CD4-positive, CD25-positive, alpha-beta regulatory T cell (primary cell): ENCODE results near the gene TRIM74. TPM values are rescaled to one million over a fixed set of nuclear protein-coding genes. Genes with fewer than 3 reads are reported as not detected.
"Not testable (repeated sequence)": the region's sequence is repeated elsewhere in the genome, so short reads cannot be mapped to it uniquely, and the experiment has no call there.

Source experiments
- ATAC-seq, 2 donors: fragments of 150-1000 bp; cut with Tn5 transposase; one replicate each; pipeline ENCODE4 v1.10.0; 2021; ENCODE audit warnings: low read depth in 2 of 2, moderate number of reproducible peaks in 2 of 2, moderate library complexity in 1 of 2
- DNase-seq, 3 donors: peaks; one replicate each; pipeline versions ENCODE4 v3.0.0 to v3.0.0-alpha.2; 2012 to 2022; ENCODE audit warnings: mixed read lengths in 1 of 3
- H3K27ac ChIP-seq: one replicate; pipeline ENCODE4 v1.7.0; 2013; ENCODE audit warnings: mild to moderate bottlenecking, low read length; ENCODE audit not compliant: insufficient read depth, poor library complexity, severe bottlenecking
- H3K27me3 ChIP-seq: one replicate; pipeline ENCODE4 v1.7.0; 2013; ENCODE audit warnings: low read length; ENCODE audit not compliant: control insufficient read depth, insufficient read depth
- H3K36me3 ChIP-seq: one replicate; pipeline ENCODE4 v1.7.0; 2013; ENCODE audit warnings: mild to moderate bottlenecking, low read length, moderate library complexity; ENCODE audit not compliant: control insufficient read depth, insufficient read depth
- H3K4me1 ChIP-seq: 2 replicates; pipeline ENCODE4 v1.7.0; 2013; ENCODE audit warnings: mild to moderate bottlenecking, low read length; ENCODE audit not compliant: insufficient read depth, control insufficient read depth, poor library complexity, severe bottlenecking
- H3K4me3 ChIP-seq: one replicate; pipeline ENCODE4 v1.7.0; 2013; ENCODE audit warnings: low read depth, mild to moderate bottlenecking, low read length, moderate library complexity
- H3K9me3 ChIP-seq, 2 experiments: 1 replicate in 1 of 2; 2 replicates in 1 of 2; pipeline ENCODE4 v1.7.0; 2013; ENCODE audit warnings: low read length in 2 of 2, mild to moderate bottlenecking in 1 of 2, moderate library complexity in 1 of 2; ENCODE audit not compliant: control insufficient read depth in 2 of 2
- H3K27ac Mint-ChIP-seq, 3 donors: one replicate each; pipeline ENCODE4 v1.8.0; 2020 to 2022; ENCODE audit warnings: mild to moderate bottlenecking in 3 of 3, mixed read lengths in 3 of 3, moderate library complexity in 2 of 3
- H3K27me3 Mint-ChIP-seq: one replicate; pipeline ENCODE4 v1.8.0; 2022; ENCODE audit warnings: mild to moderate bottlenecking, mixed read lengths
- H3K36me3 Mint-ChIP-seq: one replicate; pipeline ENCODE4 v1.8.0; 2020; ENCODE audit warnings: mixed read lengths
- H3K4me1 Mint-ChIP-seq, 4 donors: one replicate each; pipeline ENCODE4 v1.8.0; 2020 to 2022; ENCODE audit warnings: mixed read lengths in 4 of 4, mild to moderate bottlenecking in 1 of 4
- H3K4me3 Mint-ChIP-seq, 4 donors: one replicate each; pipeline ENCODE4 v1.8.0; 2020 to 2022; ENCODE audit warnings: mild to moderate bottlenecking in 4 of 4, mixed read lengths in 4 of 4, moderate library complexity in 3 of 4
- H3K9me3 Mint-ChIP-seq, 7 donors: one replicate each; pipeline ENCODE4 v1.8.0; 2020 to 2022; ENCODE audit warnings: mixed read lengths in 7 of 7, mild to moderate bottlenecking in 3 of 7, moderate library complexity in 2 of 7
- polyA plus RNA-seq, 4 donors: library from polyadenylated mRNA; unstranded; fragments of 300-500 nt; fragmentation: Illumina TruSeq; gene quantifications; one replicate each; pipeline ENCODE4 v1.2.3, GENCODE V29; 2021
- total RNA-seq: library from RNA; stranded (reverse); gene quantifications from one replicate; pipeline ENCODE4 v1.2.3, GENCODE V29; 2022

The TRIM74 gene
- total and polyA plus RNA-seq, 5 donors from 2014 or later = 3.3 TPM; not detected in 4

DNA sequence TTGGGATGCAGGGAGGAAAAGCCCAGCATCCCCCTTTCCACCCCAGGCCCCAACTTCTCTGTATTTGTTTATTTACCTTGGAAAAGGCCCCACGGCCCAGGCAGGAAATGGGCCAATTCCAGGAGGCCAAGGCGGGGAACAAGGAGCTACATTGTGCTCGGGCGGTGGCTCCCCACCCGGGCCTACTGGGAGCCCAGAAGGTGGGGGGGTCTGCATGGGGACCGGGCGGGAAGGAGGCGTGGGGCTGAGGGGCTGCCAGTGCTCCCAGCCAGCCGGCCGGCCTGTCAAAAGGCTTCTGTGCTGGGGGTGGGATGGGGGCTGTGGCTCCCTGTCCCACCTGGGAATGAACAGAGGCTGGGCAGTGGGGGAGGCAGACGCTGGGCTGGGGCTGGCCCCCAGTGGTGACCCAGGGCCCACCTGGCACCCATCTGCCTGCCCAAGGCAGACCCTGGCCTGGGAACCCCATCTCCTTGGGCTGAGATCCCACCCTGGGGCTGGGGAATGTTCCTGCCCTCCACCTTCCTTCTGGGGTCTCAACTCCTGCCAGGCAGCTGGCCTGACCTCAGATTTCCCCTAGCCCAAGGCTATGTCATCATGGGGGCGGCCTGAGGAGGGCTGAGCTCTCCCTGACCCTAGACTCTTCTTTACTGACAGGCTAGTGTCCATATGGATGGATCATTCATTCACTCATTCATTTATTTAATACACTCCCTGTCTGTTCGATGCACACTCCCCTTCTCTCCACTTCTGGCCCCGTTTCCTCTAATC is 21.1 kb upstream of the TRIM74 start:
- H3K27me3 ChIP-seq, H3K27me3 Mint-ChIP-seq, H3K27ac Mint-ChIP-seq, H3K4me1 Mint-ChIP-seq, H3K36me3 ChIP-seq, H3K27ac ChIP-seq, H3K36me3 Mint-ChIP-seq, H3K9me3 ChIP-seq, DNase-seq, H3K9me3 Mint-ChIP-seq, H3K4me1 ChIP-seq, H3K4me3 Mint-ChIP-seq, H3K4me3 ChIP-seq, ATAC-seq: not testable (repeated sequence)

DNA sequence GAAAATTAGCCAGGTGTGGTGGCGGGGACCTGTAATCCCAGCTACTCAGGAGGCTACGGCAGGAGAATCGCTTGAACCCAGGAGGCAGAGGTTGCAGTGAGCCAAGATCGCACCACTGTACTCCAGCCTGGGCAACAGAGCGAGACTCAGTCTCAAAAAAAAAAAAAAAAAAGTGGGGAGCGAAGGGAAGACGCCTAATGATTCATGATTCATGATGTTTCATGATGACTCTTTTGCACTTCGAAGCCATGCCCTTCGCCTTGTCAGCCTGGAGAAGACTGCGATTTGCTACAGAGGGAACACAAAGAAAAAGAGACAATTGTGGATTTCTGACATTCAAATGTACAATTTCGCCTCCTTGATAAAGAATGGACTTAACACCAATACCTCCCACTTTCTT is 12.8 kb upstream of the TRIM74 start:
- H3K9me3 ChIP-seq, H3K36me3 Mint-ChIP-seq, H3K9me3 Mint-ChIP-seq, H3K4me3 Mint-ChIP-seq, H3K27me3 ChIP-seq, H3K4me1 Mint-ChIP-seq, DNase-seq, H3K4me3 ChIP-seq, H3K27me3 Mint-ChIP-seq, H3K27ac Mint-ChIP-seq, H3K36me3 ChIP-seq, ATAC-seq, H3K4me1 ChIP-seq, H3K27ac ChIP-seq: not testable (repeated sequence)

DNA sequence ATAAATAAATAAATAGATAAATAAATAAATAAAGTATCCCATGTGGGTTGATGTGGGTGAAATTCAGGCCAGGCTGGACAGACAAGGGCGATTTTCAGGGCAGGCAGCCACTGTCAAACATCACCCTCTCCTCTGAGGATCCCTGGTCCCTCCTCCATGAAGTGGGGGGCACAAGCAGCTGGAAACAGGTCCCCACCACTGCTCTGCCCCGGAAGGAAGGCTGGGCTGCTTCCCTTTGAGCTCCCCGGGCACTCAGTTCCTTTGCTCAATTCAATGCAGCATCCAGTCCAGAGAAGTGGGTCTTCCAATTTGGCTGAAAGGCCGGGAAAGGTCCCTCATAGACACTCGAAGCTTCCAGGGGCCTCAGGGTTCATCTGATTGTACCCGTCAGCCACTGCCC is 11.1 kb upstream of the TRIM74 start:
- not testable (repeated sequence) for H3K4me1 ChIP-seq, H3K9me3 ChIP-seq, H3K27ac Mint-ChIP-seq, H3K4me3 Mint-ChIP-seq, H3K27me3 ChIP-seq, H3K27me3 Mint-ChIP-seq, H3K27ac ChIP-seq, H3K4me3 ChIP-seq, DNase-seq, H3K36me3 Mint-ChIP-seq, H3K4me1 Mint-ChIP-seq, ATAC-seq, H3K9me3 Mint-ChIP-seq, H3K36me3 ChIP-seq

DNA sequence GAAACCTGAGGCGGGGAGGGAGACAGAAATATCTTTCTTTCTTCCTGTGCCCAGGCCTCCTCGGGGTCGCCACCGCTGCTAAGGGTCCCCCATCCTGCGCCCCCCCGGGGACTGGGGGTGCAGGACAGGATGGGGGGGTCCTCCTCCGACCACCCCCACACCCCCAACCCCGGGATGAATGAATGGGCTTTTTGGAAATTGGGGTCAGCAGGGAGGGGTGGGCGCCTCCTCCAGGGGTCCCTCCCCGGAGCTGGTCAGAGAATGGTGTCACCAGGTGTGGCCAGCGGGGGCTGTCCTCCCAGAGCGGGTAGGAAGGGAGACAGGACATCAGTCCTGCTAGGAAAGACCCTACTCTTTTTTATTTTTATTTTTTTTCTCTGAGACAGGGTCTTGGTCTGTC is 7.2 kb upstream of the TRIM74 start:
- not testable (repeated sequence) for ATAC-seq, H3K9me3 Mint-ChIP-seq, H3K36me3 Mint-ChIP-seq, H3K27me3 ChIP-seq, H3K4me3 Mint-ChIP-seq, H3K36me3 ChIP-seq, H3K4me1 ChIP-seq, H3K27ac Mint-ChIP-seq, H3K27ac ChIP-seq, H3K27me3 Mint-ChIP-seq, H3K9me3 ChIP-seq, DNase-seq, H3K4me3 ChIP-seq, H3K4me1 Mint-ChIP-seq

DNA sequence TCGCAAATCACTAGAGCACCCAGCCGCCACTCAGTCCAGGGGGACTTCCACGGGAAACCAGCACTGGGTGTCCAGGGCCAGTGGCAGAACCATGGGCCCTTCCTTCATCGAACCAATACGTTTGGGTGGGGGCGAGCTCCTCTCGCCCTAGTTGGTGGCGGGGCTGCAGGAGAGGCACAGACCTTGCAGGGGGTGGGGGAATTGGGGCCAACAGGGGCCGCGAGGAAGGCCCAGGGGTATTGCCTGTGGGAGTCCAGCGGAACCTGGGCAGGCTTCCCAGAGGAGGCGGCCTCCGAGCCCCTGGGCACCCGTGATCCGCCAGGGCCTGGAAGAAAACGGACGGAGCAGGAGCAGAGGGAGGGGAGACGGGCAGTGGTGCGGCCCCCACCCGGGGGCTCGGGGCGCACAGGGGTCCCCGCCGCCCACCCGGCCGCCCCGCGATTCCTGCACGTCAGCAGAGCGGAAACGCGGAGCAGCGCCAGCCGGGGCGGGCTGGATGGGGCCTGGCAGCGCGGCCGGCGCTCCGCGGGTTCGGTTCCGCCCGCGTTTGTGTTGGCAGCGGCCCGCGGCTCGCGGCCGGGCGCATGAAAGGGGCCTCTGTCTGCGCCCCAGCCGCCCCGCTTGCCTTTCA is 6.5 kb upstream of the TRIM74 start:
- H3K36me3 ChIP-seq, H3K36me3 Mint-ChIP-seq, H3K27ac Mint-ChIP-seq, H3K4me3 ChIP-seq, H3K27me3 Mint-ChIP-seq, H3K4me3 Mint-ChIP-seq, H3K9me3 Mint-ChIP-seq, H3K27me3 ChIP-seq, DNase-seq, H3K27ac ChIP-seq, H3K9me3 ChIP-seq, ATAC-seq, H3K4me1 Mint-ChIP-seq, H3K4me1 ChIP-seq: not testable (repeated sequence)

DNA sequence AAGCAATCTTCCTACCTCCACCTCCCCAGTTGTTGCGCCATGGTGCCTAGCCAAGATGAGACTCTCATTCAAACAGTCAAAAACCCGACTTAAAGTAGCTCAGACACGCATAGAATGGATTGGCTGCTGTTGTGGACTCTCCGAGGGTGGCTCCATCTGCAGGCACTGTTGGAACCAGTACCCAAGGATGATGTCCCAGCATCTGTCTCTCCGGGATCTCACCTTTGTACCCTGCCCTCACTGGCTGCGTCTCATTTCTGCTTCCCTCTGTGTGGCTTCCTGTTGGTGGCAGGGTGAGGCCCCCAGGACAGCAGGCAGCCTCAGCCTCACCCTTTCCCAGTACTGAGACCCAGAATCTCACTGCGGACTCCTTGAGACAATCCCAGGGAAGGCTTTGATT is 5.5 kb upstream of the TRIM74 start:
- H3K27me3 Mint-ChIP-seq, H3K9me3 Mint-ChIP-seq, H3K27me3 ChIP-seq, H3K36me3 Mint-ChIP-seq, H3K27ac ChIP-seq, H3K4me1 Mint-ChIP-seq, H3K4me3 ChIP-seq, H3K9me3 ChIP-seq, H3K36me3 ChIP-seq, H3K4me3 Mint-ChIP-seq, DNase-seq, H3K4me1 ChIP-seq, ATAC-seq, H3K27ac Mint-ChIP-seq: not testable (repeated sequence)

DNA sequence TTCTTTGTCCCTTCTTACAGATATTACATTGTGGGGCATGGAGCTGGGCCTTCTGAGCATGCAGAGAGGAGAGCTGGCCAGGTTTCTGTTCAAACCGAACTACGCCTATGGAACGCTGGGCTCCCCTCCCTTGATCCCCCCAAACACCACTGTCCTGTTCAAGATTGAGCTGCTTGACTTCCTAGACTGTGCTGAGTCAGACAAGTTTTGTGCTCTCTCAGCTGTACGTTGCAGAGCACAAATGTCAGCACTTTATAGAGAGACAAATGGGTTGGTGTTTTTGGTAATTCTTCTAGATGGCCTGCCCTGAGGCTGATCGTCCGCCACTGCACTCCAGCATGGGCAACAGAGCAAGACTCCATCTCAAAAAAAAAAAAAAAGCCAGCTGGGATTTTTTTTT is 2.2 kb upstream of the TRIM74 start:
- not testable (repeated sequence) for ATAC-seq, H3K27me3 Mint-ChIP-seq, H3K4me1 Mint-ChIP-seq, H3K4me3 ChIP-seq, H3K36me3 Mint-ChIP-seq, H3K4me1 ChIP-seq, H3K4me3 Mint-ChIP-seq, H3K36me3 ChIP-seq, H3K27ac Mint-ChIP-seq, H3K9me3 Mint-ChIP-seq, DNase-seq, H3K27ac ChIP-seq, H3K9me3 ChIP-seq, H3K27me3 ChIP-seq

DNA sequence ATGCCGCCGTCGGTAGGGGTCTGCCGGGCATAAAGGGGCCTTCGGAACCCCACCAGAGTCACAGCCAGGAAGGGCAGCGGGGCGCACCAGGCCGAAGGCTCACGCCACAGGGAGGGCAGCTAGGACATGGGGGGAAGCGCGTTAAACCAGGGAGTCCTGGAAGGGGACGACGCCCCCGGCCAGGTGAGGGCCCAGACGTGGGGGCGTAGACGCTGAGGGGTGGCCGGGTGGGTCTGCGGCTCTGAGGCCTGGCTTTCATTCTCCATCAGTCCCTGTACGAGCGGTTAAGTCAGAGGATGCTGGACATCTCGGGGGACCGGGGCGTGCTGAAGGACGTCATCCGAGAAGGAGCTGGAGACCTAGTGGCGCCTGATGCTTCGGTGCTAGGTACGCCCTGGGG is 422 bp upstream of the TRIM74 start:
- H3K4me1 ChIP-seq, H3K27me3 Mint-ChIP-seq, H3K4me3 Mint-ChIP-seq, H3K36me3 ChIP-seq, H3K4me1 Mint-ChIP-seq, H3K27ac Mint-ChIP-seq, H3K27me3 ChIP-seq, DNase-seq, ATAC-seq, H3K4me3 ChIP-seq, H3K9me3 ChIP-seq, H3K36me3 Mint-ChIP-seq, H3K27ac ChIP-seq, H3K9me3 Mint-ChIP-seq: not testable (repeated sequence)
